DND-41 (cell line): Measurements from ENCODE around the gene DNER.

Source experiments
- ATAC-seq: fragments of 200-7000 bp; cut with Tn5 transposase; 3 replicates; pipeline ENCODE4 v1.9.1; 2021; ENCODE audit warnings: low read depth; ENCODE audit not compliant: insufficient read depth
- DNase-seq: peaks from one replicate; pipeline ENCODE4 v3.0.0-alpha.2; 2020
- H2AFZ ChIP-seq: 2 replicates; pipeline ENCODE4 v1.6.0; 2012; ENCODE audit warnings: low read depth, low read length
- H3K27ac ChIP-seq: 2 replicates; pipeline ENCODE4 v1.5.1; 2012; ENCODE audit warnings: low read length, inconsistent platforms
- H3K27me3 ChIP-seq: fragments of 200-600 bp; sonication (generic); 2 replicates; pipeline ENCODE4 v1.6.0; 2012; ENCODE audit warnings: low read length, mild to moderate bottlenecking, inconsistent platforms; ENCODE audit not compliant: insufficient read depth, poor library complexity
- H3K36me3 ChIP-seq: 2 replicates; pipeline ENCODE4 v1.5.1; 2012; ENCODE audit warnings: low read length, inconsistent platforms; ENCODE audit not compliant: insufficient read depth
- H3K4me1 ChIP-seq: 2 replicates; pipeline ENCODE4 v1.5.1; 2012; ENCODE audit warnings: mild to moderate bottlenecking, low read length; ENCODE audit not compliant: insufficient read depth
- H3K4me2 ChIP-seq: 2 replicates; pipeline ENCODE4 v1.6.0; 2012; ENCODE audit warnings: mild to moderate bottlenecking, moderate library complexity, low read length, inconsistent platforms; ENCODE audit not compliant: insufficient read depth
- H3K4me3 ChIP-seq, 2 experiments: fragments of 200-600 bp in 1 of 2; shearing (Covaris generic) in 1 of 2; 2 replicates each; pipeline ENCODE4 v1.5.1; 2012 to 2016; ENCODE audit warnings: inconsistent platforms in 2 of 2, low read length in 2 of 2, mild to moderate bottlenecking in 2 of 2, low read depth in 1 of 2, moderate library complexity in 1 of 2
- H3K79me2 ChIP-seq: 2 replicates; pipeline ENCODE4 v1.6.0; 2012; ENCODE audit warnings: low read length, inconsistent platforms; ENCODE audit not compliant: insufficient read depth
- H3K9ac ChIP-seq: 2 replicates; pipeline ENCODE4 v1.6.0; 2012; ENCODE audit warnings: low read depth, mild to moderate bottlenecking, inconsistent platforms, low read length, moderate library complexity
- H3K9me3 ChIP-seq: 2 replicates; pipeline ENCODE4 v1.5.1; 2012; ENCODE audit warnings: low read length, moderate library complexity, mild to moderate bottlenecking, inconsistent platforms; ENCODE audit not compliant: insufficient read depth, severe bottlenecking
- H4K20me1 ChIP-seq: 2 replicates; pipeline ENCODE4 v1.6.0; 2012; ENCODE audit warnings: low read length; ENCODE audit not compliant: insufficient read depth
- CTCF ChIP-seq: IDR thresholded peaks from 2 replicates; pipeline ENCODE4 v1.5.1; 2012; ENCODE audit warnings: borderline replicate concordance, low read length, moderate library complexity, mild to moderate bottlenecking; ENCODE audit not compliant: poor library complexity, severe bottlenecking; ENCODE audit errors: extremely low read depth
- EZH2 ChIP-seq: IDR thresholded peaks from 3 replicates; pipeline ENCODE4 v1.6.1; 2012; ENCODE audit warnings: borderline replicate concordance, low read depth, mild to moderate bottlenecking, moderate library complexity, low read length, inconsistent platforms; ENCODE audit not compliant: severe bottlenecking

The DNER gene

GRCh38 chr2:229731916-229732315 is 17.6 kb upstream of the DNER start:
- Histone ChIP-seq H3K27ac (no peak overlapping the region), H3K9ac (no peak overlapping the region), H3K36me3 (no peaks in the 10 kb centered on the region), H4K20me1 (no peaks in the 10 kb centered on the region), H3K79me2 (no peaks in the 10 kb centered on the region), H3K4me3 (no peak overlapping the region), H2AFZ (no peak overlapping the region), H3K4me2 (no peak overlapping the region), H3K4me1 (no peaks in the 10 kb centered on the region), H3K27me3 (no peaks in the 10 kb centered on the region), H3K9me3 (no peaks in the 10 kb centered on the region)
- TF ChIP-seq CTCF (no peak), EZH2 (no peak)
- no peak for DNase-seq
- no peak for ATAC-seq

- Histone ChIP-seq H3K27me3 (no peaks in the 10 kb centered on the region), H3K9me3 (no peaks in the 10 kb centered on the region), H3K9ac (no peak overlapping the region), H3K79me2 (no peaks in the 10 kb centered on the region), H3K4me3 (no peak overlapping the region), H3K27ac (no peak overlapping the region), H4K20me1 (no peaks in the 10 kb centered on the region), H3K36me3 (no peaks in the 10 kb centered on the region), H3K4me1 (no peaks in the 10 kb centered on the region), H3K4me2 (no peak overlapping the region), H2AFZ (no peak overlapping the region)
- DNase-seq (no peak), ATAC-seq (no peak)
- TF ChIP-seq CTCF, result no peak
- TF ChIP-seq EZH2, result no peak
These were observed 17.0 kb upstream of the DNER start for GRCh38 chr2:229731363-229731762.

- no peak overlapping the region for H3K9ac ChIP-seq
- DNase-seq, result no peak
- no peaks in the 10 kb centered on the region for H3K79me2 ChIP-seq
- H3K4me2 ChIP-seq, result no peak overlapping the region
- no peaks in the 10 kb centered on the region for H4K20me1 ChIP-seq
- no peak overlapping the region for H3K4me3 ChIP-seq
- no peaks in the 10 kb centered on the region for H3K36me3 ChIP-seq
- peaks cover 3% of the 10 kb centered on the region for H3K27me3 ChIP-seq
- TF ChIP-seq EZH2, result no peak
- no peak for TF ChIP-seq CTCF
- no peaks in the 10 kb centered on the region for H3K9me3 ChIP-seq
- ATAC-seq, result no peak
- no peak overlapping the region for H3K27ac ChIP-seq
- no peak overlapping the region for H2AFZ ChIP-seq
- H3K4me1 ChIP-seq, result no peaks in the 10 kb centered on the region
These were observed 14.0 kb upstream of the DNER start for GRCh38 chr2:229728370-229728769.

GRCh38 chr2:229726643-229727042 is 12.3 kb upstream of the DNER start:
- Histone ChIP-seq H3K4me1 (no peaks in the 10 kb centered on the region), H3K27ac (no peak overlapping the region), H3K79me2 (no peaks in the 10 kb centered on the region), H3K36me3 (no peaks in the 10 kb centered on the region), H3K4me2 (no peak overlapping the region), H3K9ac (no peak overlapping the region), H2AFZ (no peak overlapping the region), H3K4me3 (no peak overlapping the region), H4K20me1 (no peaks in the 10 kb centered on the region), H3K9me3 (no peaks in the 10 kb centered on the region), H3K27me3 (peaks cover 3% of the 10 kb centered on the region)
- DNase-seq (no peak), ATAC-seq (no peak)
- TF ChIP-seq CTCF, result no peak
- TF ChIP-seq EZH2, result no peak
